ENCODE results near the gene RNU1-3. TPM values are rescaled to one million over a fixed set of nuclear protein-coding genes. Genes with fewer than 3 reads are reported as not detected.

RNU1-3 gene
- total and polyA plus RNA-seq, 2 of the 13 experiments (the other 11 are each of a cell fraction or from before 2014, with no cell fraction given): under 0.01 to 11,018 TPM

- TF ChIP-seq ZNF280B (CRISPR knock-in tag; IDR thresholded peaks at IDR 0.05; ENCODE audit: borderline replicate concordance): peak; percentile 72; the same call in 1 of the 2 replicates
- peak; percentile 19 for TF ChIP-seq ZNF724P (CRISPR knock-in tag; IDR thresholded peaks at IDR 0.05; ENCODE audit: borderline replicate concordance)
- TF ChIP-seq ZBTB43 (CRISPR knock-in tag; conservative IDR thresholded peaks at IDR 0.05): peak; percentile 89
- peak; percentile 88 for TF ChIP-seq REPIN1 (CRISPR knock-in tag; IDR thresholded peaks at IDR 0.05; ENCODE audit: borderline replicate concordance, low read depth)
- 0 out of 2 replicates have a peak, but pooled peaks have one; percentile 15 for TF ChIP-seq ZNF615 (CRISPR knock-in tag; IDR thresholded peaks at IDR 0.05; ENCODE audit: borderline replicate concordance)
- peak; percentile 76 for TF ChIP-seq ZBTB34 (CRISPR knock-in tag; IDR thresholded peaks at IDR 0.05)
- TF ChIP-seq AKNA (CRISPR knock-in tag; IDR thresholded peaks at IDR 0.05; ENCODE audit: borderline replicate concordance): peak; percentile 42; the same call in 1 of the 2 replicates
- peak; percentile 97 for TF ChIP-seq ZFX (CRISPR knock-in tag; IDR thresholded peaks at IDR 0.05; ENCODE audit: low read depth)
- TF ChIP-seq PATZ1 (CRISPR knock-in tag; IDR thresholded peaks at IDR 0.05): peak; percentile 92
- TF ChIP-seq NR1H2 (CRISPR knock-in tag; IDR thresholded peaks at IDR 0.05; ENCODE audit: borderline replicate concordance, low read depth): peak; percentile 36; the same call in 1 of the 2 replicates
- TF ChIP-seq ZNF574 (CRISPR knock-in tag; IDR thresholded peaks at IDR 0.05): peak; percentile 92
- TF ChIP-seq ZNF124 (CRISPR knock-in tag; IDR thresholded peaks at IDR 0.05): peak; percentile 87
Observed at GRCh38 chr1:16645271-16646060, 21.3 kb downstream of the RNU1-3 start (continued).

Measured in HepG2 (cell line).